Pons (tissue), 1 donor: ENCODE measurements around the gene CDC42BPB.
"Not testable (repeated sequence)": the region's sequence is repeated elsewhere in the genome, so short reads cannot be mapped to it uniquely, and the experiment has no call there.

Experiments used
- DNase-seq: peaks from one replicate; pipeline ENCODE4 v3.0.0-alpha.2; 2016; ENCODE audit warnings: low spot score

The CDC42BPB gene

DNA sequence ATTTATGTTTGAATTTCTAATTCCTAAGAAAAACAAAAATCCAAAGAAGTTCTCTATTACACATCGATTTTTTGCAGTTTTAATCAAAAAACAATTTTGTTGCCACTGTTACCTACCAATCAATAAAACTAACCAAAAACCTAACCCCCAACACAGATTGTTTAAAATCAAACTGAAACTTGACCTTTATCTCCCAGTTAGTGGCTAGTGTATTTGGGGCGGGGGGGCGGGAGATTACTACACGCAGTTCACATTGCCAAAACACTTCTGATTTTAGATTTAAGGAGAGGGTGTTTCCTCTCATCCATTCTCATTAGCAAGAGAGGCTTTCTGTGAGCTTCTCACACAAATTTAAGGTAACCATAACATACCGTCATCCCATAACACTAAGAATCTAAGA lies 6.4 kb downstream of the CDC42BPB start:
- DNase-seq = no peak

DNA sequence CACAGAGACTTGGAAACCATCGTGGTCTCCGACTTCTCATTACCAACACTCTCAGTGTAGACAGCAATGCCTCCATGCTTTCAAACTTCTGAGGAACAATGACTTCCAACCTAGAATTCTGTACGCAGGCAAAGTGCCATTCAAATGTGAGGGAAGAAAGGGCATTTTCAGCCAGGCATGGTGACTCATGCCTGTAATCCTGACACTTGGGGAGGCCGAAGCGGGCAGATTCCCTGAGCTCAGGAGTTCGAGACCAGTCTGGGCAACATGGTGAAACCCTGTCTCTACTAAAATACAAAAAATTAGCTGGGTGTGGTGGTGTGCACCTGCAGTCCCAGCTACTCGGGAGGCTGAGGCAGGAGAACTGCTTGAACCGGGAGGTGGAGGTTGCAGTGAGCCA lies 9.9 kb downstream of the CDC42BPB start:
- DNase-seq = not testable (repeated sequence)

DNA sequence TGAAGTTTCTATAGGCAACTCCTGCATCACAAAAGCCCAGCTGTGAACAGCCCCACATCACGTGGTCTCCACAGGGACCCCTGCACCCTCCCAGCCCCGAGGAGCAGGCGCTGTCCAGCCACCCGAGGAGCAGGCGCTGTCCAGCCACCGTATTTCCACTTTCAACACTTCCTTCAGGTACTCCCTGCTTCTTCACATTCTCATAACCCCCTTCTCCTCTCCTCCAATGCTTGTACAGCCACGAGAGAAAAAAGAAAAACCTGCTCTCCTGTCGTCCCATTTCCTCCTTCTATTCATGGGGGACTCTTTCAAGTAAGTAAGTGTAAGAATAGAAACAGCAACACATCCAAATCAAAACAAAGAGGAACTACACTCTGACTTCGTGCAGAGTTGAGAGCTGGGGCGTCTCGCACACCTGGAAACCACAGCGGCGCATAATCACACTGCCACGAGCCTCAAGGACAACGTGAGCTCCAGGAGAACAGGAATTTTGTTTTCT lies 11.9 kb downstream of the CDC42BPB start:
- no peak for DNase-seq

DNA sequence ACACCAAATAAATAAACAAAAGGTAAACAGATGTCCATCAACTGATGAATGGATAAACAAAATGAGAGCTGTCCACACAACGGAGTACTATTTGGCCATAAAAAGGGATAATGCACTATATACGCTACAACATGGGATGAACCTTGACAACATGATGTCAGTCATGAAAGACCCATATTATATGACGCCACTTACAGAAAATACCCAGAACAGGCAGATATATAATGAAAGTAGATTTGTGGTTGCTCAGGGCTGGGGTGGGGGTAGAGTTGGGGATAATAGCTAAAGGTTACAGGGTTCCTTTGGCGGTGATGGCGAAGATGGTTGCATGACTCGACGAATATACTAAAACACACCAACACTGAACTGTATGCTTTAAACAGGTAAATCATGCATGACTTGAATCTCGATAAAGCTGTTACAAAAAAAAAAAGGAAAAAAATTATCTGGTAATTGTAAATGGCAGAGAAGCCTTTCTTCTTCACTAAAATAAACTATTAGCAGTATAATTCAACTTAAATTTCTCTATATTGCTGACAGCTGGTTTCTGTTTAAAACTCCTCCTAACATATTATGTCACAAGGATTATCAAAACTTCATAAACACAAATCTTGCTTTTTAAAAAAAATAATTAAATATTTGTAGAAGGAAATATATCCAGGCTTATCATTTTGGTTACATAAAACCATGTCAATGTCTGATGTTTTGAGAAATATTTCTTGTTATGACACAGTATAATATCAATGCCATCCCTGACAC lies 13.9 kb downstream of the CDC42BPB start:
- no peak for DNase-seq

DNA sequence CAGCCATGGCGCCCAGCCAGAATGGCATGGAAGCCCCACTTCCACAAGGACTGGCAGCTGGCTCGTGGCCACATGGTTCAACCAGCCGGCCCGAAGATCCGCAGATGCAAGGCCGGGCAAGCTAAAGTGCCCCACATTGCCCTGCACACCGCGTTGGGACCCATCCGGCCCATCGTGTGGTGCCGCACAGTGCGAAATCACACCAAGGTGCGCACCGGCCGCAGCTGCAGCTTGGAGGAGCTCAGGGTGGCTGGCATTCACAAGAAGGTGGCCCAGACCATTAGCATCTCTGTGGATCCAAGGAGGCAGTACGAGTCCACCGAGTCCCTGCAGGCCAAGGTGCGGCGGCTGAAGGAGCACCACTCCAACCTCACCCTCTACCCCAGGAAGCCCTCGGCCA lies 15.9 kb downstream of the CDC42BPB start:
- DNase-seq = no peak

DNA sequence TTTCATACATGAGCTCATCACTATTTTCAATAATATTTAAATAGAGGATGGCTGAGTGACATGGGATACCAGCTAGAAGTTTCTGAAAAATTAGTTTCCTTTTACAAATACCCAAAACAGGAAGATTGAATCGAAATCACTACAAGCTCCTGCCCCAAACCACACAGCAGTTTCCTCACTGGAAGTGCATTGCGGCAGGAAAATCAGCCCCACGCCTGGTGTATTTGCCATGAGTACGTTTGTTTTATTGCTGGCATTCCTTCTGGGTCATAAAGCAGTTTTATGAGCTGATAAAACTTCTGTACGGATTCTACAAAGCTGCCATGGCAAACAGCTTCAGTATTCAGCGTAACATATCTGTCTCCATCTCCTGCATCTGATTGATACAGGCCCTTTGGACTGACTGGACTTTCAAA lies 23.7 kb downstream of the CDC42BPB start:
- DNase-seq = no peak

DNA sequence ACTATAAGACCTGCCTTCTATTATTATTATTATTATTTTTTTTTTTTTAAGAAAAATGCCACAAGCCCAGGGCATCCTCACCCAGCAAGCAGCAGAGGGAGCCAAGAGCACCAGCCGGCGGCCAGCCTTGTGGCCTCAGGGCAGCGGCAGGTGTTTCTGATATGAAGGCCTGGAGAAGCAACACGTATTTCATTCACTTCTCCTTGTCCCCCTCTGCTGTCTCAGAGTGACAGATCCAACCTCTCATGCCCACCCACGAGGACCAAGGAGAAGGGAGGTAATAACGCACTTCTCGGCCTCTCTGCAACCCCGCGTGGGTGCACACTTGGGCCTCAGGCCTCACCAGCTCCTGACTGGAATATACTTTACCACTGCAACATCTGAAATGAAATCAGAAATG lies 25.4 kb downstream of the CDC42BPB start:
- DNase-seq = no peak

DNA sequence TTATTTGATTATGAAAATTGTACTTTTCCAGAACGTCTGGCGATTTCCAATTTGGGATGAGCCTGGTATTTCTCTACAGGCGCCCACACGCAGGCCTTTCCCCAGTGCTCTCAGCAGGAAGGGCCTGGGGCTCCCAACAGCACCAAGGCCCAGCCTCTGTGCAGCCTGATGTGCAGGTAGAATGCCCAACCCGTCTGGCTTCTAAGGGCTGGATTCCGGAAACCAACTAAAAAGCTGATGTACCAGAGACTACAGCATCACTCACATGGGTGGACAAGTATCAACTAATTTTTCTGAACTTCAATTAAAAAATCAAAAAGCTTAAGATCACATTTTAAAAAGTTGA lies 25.8 kb downstream of the CDC42BPB start:
- no peak for DNase-seq

DNA sequence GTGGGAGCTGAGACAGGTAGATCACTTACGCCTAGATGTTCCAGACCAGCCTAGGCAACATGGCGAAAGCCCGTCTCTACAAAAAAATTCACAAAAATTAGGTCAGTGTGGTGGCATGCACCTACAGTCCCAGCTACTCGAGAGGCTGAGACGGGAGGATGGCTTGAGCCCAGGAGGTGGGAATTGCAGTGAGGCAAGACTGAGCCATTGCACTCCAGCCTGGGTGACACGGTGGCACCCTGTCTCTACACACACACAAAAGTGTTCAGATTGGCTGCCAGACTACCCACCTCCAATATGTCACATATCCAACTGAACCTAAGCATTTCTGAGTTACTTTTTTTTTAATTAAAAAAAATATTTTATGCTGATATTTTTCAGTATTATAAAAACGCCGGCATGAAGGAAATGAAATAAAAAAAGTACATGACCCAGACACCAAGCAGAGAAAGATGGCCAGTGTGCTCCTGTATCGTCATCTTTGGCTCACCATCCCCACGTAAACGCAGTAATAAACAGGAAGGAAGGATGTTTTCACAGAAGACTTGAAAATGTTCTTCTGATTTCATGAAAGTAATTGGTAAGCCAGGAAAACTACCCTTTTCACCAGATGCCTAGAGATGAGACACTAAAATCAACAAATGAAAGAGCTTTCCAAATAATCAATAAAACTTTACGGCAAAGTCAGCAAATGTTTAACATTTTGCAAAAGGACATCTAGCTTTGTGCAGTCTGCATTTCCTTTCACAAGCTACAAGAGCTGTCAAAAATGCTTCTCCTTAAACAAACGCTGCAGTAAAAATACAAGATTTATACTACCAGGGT lies 26.4 kb downstream of the CDC42BPB start:
- DNase-seq = no peak

DNA sequence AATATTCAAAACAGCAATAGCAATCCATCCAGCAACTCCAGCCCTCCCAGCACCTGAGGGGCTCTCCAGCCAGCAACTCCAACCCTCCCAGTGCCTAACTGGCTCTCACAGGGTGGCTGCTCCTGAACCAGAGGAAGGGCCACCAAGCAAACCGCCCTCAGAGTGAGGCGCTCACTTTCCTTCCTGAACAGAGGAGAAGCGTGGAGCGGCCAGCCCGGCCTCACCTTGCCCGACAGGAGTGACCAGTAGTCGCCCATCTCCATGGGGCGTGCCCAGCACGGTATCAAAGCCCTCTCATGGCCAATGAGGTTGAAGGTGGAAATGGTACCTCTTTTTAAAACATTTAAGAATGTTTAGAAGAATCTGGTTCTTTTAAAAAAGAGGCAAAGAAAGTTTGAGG lies 27.4 kb downstream of the CDC42BPB start:
- DNase-seq = no peak

DNA sequence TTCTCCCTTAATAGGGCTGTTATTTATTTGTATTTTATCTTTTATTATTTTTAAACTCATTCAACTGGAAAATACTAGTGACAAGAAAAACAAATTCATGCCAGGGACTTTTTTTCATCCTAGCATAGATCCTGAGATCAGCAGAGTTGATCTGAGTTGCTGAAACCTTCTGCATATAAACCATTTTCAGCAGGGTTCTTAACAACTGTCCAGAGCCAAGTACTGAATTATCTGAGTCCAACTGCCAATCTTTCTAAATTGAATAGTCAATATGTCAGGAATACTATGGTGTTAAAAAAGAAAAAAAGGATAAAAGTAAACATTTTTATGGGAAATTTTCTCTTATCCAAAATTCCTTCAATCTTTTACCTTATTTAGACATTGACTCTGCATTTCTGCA lies 28.6 kb downstream of the CDC42BPB start:
- no peak for DNase-seq

DNA sequence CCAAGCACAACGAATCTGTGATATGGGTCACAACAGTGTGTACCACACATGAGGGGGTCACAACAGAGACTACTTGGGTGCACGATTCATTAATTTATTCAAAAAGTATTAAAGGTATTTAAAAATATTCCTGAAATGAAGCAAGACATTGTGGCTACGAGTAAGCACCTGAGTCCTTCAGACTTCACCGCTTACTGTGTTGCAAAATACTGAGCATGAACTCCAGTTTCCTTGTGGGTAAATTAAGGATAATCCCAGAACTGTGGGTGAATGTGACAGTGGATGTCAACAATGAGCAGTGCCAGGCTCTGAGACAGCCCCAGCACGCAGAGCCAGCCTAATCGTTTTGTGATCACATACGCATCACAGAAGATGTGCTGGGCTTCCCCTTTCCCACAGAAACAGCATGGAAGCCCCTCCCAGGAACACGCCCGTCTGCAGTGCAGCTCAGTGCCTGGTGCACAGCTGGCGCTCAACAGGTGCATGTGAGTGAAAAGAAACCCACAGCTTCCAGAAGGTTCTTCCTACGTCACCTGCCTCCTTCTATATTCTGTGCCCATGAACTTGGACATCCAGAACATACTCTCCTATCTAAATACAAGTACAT lies 29.1 kb downstream of the CDC42BPB start:
- no peak for DNase-seq

DNA sequence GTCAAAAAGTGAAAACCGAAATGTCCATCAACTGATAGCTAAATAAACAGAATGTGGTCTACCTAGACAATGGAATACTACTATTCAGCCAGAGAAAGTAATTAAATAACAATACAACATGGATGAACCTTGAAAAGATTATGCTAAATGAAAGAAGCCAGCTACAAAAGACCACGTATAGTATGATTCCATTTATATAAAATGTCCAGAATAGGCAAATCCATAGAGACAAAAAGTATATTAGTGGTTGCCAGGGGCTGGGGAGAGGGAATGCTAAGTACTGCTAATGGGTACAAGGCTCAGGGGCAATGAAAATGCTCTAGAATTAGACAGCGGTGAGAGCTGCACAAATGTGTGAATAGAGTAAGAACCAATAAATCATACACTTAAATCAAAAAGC lies 29.9 kb downstream of the CDC42BPB start:
- DNase-seq = no peak

DNA sequence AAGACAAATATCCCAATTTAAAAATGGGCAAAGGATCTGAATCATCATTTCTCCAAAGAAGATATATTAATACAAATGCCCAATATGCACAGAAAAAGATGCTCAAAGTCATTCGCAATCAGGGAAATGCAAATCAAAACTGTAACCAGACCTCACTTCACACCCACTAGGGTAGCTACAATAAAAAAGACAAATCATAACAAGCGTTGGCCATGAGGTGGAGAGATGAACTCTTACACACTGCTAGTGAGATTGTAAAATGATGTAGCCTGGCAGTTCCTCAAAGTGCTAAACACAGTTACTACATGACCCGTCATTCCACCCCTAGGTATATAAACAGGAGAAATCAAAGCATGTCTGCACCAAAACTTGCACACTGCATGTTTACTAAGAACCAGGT lies 30.4 kb downstream of the CDC42BPB start:
- DNase-seq = no peak

DNA sequence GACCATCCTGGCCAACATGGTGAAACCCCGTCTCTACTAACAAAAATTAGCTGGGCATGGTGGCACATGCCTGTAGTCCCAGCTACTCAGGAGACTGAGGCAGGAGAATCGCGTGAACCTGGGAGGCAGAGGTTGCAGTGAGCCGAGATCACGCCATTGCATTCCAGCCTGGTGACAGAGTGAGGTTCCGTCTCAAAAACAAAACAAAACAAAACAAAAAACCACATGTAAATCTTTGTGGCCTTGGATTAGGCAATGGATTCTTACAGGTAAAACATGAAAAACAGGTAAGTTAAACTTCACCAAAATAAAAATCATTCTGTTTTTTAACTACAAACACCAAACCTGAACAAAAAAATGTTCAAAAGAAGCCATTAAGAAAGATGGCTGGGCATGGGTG lies 31.2 kb downstream of the CDC42BPB start:
- not testable (repeated sequence) for DNase-seq

DNA sequence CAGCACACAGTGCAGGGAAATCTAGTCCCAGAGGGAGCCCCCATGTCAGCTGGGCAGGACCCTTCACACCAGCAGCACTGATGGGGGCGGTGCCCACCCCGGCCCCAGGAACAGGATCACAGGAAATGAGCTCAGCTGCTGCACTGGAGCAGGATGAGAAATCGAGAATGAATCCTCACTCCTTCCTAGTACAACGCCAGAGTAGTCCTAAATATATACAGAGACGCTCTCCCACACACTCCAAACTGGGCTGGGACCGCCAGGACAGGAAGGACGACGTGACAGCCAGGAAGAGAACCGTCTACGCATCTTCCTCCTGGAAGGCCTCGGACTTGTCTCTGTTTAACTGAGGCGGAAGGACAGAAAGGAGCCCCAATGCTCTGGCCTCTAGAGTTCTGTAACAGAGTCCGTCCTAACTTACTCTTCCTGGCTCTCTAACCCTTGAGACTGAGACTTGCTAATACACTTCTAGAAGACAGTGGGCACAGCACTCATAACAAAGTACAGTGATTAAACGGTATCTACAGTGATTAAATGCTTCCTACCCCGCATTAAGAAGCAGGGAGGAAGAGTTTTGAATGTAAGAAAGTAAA lies 33.4 kb downstream of the CDC42BPB start:
- no peak for DNase-seq

DNA sequence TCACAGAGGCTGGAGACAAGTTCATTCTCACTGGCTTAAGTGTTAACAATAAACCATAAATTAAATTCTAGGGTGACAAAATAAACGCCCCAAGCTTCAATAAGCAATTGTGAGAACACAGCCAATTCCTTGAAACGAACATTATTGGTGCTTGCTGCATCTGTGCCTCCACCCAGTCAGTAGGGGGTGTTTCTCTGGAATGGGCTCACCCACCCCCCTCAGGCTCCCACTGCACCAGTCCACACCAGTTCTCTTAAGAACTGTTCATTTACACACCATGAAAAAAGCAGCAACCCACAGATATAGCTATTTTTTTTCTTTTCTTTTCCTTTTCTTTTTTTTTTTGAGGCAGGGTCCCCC lies 34.7 kb downstream of the CDC42BPB start:
- no peak for DNase-seq

DNA sequence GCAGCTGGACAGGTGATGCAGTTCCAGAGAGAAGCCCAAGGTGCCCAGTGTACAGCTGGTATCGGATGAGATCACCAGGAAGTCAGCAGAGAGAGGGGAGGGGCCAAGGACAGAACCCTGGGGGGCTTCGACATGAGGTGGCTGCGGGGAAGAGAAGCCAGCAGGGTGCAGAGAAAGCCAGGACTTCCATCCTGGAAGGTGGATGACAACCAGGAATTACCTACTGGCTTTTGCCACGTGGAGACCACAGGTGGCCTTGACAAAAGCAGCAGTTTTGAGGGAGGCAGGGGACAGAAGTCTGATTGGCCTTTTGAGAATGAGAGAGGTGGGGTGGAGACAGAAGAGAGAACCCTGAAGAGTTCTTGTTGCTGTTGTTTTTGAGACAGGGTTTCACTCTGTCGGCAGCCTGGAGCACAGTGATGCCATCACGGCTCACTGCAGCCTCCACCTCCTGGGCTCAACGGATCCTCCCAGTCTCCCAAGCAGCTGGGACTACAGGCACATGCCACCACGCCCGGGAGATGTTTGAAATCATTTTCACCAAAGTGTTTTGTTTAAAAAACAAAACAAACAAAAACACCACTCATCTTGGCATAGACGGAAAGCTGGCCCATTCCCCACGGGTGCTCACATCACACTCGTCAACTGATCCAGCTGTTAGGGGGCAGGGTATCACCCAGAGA lies 35.2 kb downstream of the CDC42BPB start:
- peak; percentile 65 for DNase-seq

DNA sequence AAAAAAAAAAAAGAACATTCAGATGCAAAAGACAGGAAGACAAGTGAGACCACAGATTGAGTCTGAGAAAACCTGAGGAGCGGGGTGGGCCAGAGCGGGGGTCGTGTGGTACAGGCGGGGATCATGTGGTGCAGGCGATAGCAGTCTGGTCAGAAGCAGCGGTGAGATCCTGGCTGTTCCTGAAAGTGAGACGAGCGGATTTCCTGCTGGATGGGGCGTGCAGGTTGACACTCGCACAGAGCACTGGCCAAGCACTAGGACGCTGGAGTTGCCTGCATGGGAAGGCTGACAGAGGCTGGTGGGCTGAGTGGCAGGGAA lies 35.7 kb downstream of the CDC42BPB start:
- DNase-seq = no peak

DNA sequence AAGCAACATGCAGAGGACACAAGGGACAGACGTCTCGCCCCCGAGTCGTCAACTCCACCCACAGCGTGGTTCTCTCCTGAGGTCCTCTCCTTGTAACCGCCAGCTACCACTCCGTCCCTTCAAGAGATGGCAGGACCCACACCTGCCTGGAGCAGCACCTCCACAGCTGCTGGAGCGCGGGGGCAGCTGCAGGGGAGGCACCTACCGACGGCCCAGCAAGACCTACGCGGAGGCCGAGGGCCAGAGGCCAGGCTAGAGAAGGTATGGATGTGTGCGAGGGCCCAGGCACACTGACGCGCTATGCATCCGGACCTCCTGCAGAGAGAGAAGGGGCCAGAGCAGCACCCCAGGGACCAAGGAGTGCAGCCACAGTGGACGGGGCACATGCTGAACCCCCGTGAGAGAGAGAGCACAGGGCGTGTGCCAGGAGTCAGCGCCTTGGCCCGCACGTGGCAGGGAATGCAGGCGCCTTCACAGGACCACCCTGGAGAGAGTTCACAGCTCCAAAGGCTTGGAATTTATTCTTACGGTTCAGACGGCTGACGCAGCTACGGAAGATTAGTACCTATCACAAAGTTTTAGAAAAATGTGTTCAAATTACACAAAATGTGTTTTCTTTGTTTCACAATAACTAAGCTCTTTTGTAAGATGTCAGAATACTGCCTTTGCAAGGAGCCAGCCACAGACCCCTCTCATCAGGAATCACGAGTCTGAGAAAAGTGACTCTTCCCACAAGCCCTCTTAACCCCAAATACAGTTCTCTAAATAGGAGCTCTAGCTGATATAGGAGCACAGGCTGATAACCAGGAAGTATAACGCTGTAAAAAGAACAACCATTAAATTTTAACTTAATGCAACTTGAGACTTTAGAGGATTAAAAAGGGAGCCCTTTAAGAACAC lies 36.8 kb downstream of the CDC42BPB start:
- no peak for DNase-seq

DNA sequence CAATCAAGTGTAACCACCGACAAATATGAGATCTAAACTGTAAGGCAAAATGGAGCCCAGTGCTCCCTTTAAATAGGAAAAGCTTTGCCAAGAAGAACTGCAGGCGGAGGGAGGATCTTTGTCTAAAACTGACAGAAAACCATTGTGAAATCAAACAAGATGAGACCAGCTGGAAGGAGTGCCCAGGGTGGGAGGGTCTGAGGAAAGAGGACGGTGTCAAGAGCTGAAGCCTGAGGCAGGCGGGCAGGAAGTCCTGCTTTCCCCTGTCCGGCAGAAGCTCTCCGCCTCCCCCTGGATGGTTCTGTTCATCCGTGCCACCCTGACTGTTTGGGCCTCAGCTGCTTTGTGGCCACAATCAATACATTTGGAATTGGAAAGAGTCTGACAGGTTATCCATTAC lies 37.5 kb downstream of the CDC42BPB start:
- DNase-seq = peak; percentile 85
